ENCODE measurements around the gene FIG4.
"Not testable (repeated sequence)": the region's sequence is repeated elsewhere in the genome, so short reads cannot be mapped to it uniquely, and the experiment has no call there.

FIG4 gene

GRCh38 chr6:109701221-109701620 is 10.1 kb downstream of the FIG4 start:
- Histone ChIP-seq H3K4me3 (ENCODE audit: low read depth, low read length) (no peak overlapping the region), H3K27ac (no peak overlapping the region), H3K4me2 (ENCODE audit: low read length) (no peak overlapping the region), H3K36me3 (ENCODE audit: control insufficient read depth, insufficient read depth, low read length) (no peaks in the 10 kb centered on the region), H3K9me3 (ENCODE audit: control insufficient read depth, low read length) (no peaks in the 10 kb centered on the region), H3K4me1 (peaks cover 2% of the 10 kb centered on the region), H3K27me3 (ENCODE audit: control insufficient read depth, insufficient read depth, low read length) (no peaks in the 10 kb centered on the region), H3K9ac (no peak overlapping the region), H3K79me2 (no peaks in the 10 kb centered on the region), H2AFZ (no peak overlapping the region)
- TF ChIP-seq CTCF (IDR thresholded peaks at IDR 0.05) = no peak

GRCh38 chr6:109701774-109702173 is 10.7 kb downstream of the FIG4 start:
- no peak overlapping the region for H3K27ac ChIP-seq
- no peaks in the 10 kb centered on the region for H3K9me3 ChIP-seq (ENCODE audit: control insufficient read depth, low read length)
- H3K4me1 ChIP-seq = peaks cover 2% of the 10 kb centered on the region
- no peak overlapping the region for H3K4me2 ChIP-seq (ENCODE audit: low read length)
- H3K36me3 ChIP-seq (ENCODE audit: control insufficient read depth, insufficient read depth, low read length) = no peaks in the 10 kb centered on the region
- no peak overlapping the region for H3K9ac ChIP-seq
- H2AFZ ChIP-seq = no peak overlapping the region
- H3K27me3 ChIP-seq (ENCODE audit: control insufficient read depth, insufficient read depth, low read length) = no peaks in the 10 kb centered on the region
- TF ChIP-seq CTCF (IDR thresholded peaks at IDR 0.05) = no peak
- no peak overlapping the region for H3K4me3 ChIP-seq (ENCODE audit: low read depth, low read length)
- H3K79me2 ChIP-seq = no peaks in the 10 kb centered on the region

- Histone ChIP-seq H3K4me2 (ENCODE audit: low read length) (no peak overlapping the region), H3K79me2 (no peaks in the 10 kb centered on the region), H3K9me3 (ENCODE audit: control insufficient read depth, low read length) (no peaks in the 10 kb centered on the region), H3K27me3 (ENCODE audit: control insufficient read depth, insufficient read depth, low read length) (no peaks in the 10 kb centered on the region), H3K36me3 (ENCODE audit: control insufficient read depth, insufficient read depth, low read length) (no peaks in the 10 kb centered on the region), H3K9ac (no peak overlapping the region), H2AFZ (no peak overlapping the region), H3K27ac (no peak overlapping the region), H3K4me1 (peaks cover 2% of the 10 kb centered on the region), H3K4me3 (ENCODE audit: low read depth, low read length) (no peak overlapping the region)
- TF ChIP-seq CTCF (IDR thresholded peaks at IDR 0.05) = no peak
These were observed 11.7 kb downstream of the FIG4 start for GRCh38 chr6:109702791-109703190.

GRCh38 chr6:109705258-109705657 is 14.2 kb downstream of the FIG4 start:
- no peak overlapping the region for H3K4me2 ChIP-seq (ENCODE audit: low read length)
- H3K4me3 ChIP-seq (ENCODE audit: low read depth, low read length) = no peak overlapping the region
- H2AFZ ChIP-seq = no peak overlapping the region
- H3K9ac ChIP-seq = no peak overlapping the region
- H3K27ac ChIP-seq = no peak overlapping the region
- H3K79me2 ChIP-seq = peaks cover 23% of the 10 kb centered on the region
- H3K36me3 ChIP-seq (ENCODE audit: control insufficient read depth, insufficient read depth, low read length) = no peaks in the 10 kb centered on the region
- peak; percentile 97 for TF ChIP-seq CTCF (IDR thresholded peaks at IDR 0.05)
- no peaks in the 10 kb centered on the region for H3K27me3 ChIP-seq (ENCODE audit: control insufficient read depth, insufficient read depth, low read length)
- peaks cover 2% of the 10 kb centered on the region for H3K4me1 ChIP-seq
- no peaks in the 10 kb centered on the region for H3K9me3 ChIP-seq (ENCODE audit: control insufficient read depth, low read length)

GRCh38 chr6:109706513-109706912 is 15.4 kb downstream of the FIG4 start:
- TF ChIP-seq CTCF (IDR thresholded peaks at IDR 0.05) = no peak
- no peak overlapping the region for H3K9ac ChIP-seq
- no peaks in the 10 kb centered on the region for H3K27me3 ChIP-seq (ENCODE audit: control insufficient read depth, insufficient read depth, low read length)
- H3K27ac ChIP-seq = no peak overlapping the region
- no peak overlapping the region for H3K4me3 ChIP-seq (ENCODE audit: low read depth, low read length)
- H3K79me2 ChIP-seq = peaks cover 24% of the 10 kb centered on the region
- no peak overlapping the region for H3K4me2 ChIP-seq (ENCODE audit: low read length)
- peaks cover 2% of the 10 kb centered on the region for H3K4me1 ChIP-seq
- H3K36me3 ChIP-seq (ENCODE audit: control insufficient read depth, insufficient read depth, low read length) = no peaks in the 10 kb centered on the region
- no peak overlapping the region for H2AFZ ChIP-seq
- H3K9me3 ChIP-seq (ENCODE audit: control insufficient read depth, low read length) = no peaks in the 10 kb centered on the region

- H3K4me1 ChIP-seq; H3K27me3 ChIP-seq (ENCODE audit: control insufficient read depth, insufficient read depth, low read length); H3K4me2 ChIP-seq (ENCODE audit: low read length); H3K4me3 ChIP-seq (ENCODE audit: low read depth, low read length); H2AFZ ChIP-seq; H3K9me3 ChIP-seq (ENCODE audit: control insufficient read depth, low read length); H3K27ac ChIP-seq; H3K36me3 ChIP-seq (ENCODE audit: control insufficient read depth, insufficient read depth, low read length); H3K9ac ChIP-seq: not testable (repeated sequence)
- H3K79me2 ChIP-seq = peaks cover 28% of the 10 kb centered on the region
These were observed 17.0 kb downstream of the FIG4 start for GRCh38 chr6:109708099-109708498.
